GM19324 (cell line): ENCODE measurements around the gene ACSL6.
"Not testable (repeated sequence)": the region's sequence is repeated elsewhere in the genome, so short reads cannot be mapped to it uniquely, and the experiment has no call there.

Experiments used
- ATAC-seq: cut with Tn5 transposase; IDR thresholded peaks from one replicate; pipeline ENCODE4 v1.9.1; 2021; ENCODE audit warnings: mild to moderate bottlenecking, moderate library complexity; ENCODE audit not compliant: unreplicated experiment, low FRiP score

ACSL6 gene

DNA sequence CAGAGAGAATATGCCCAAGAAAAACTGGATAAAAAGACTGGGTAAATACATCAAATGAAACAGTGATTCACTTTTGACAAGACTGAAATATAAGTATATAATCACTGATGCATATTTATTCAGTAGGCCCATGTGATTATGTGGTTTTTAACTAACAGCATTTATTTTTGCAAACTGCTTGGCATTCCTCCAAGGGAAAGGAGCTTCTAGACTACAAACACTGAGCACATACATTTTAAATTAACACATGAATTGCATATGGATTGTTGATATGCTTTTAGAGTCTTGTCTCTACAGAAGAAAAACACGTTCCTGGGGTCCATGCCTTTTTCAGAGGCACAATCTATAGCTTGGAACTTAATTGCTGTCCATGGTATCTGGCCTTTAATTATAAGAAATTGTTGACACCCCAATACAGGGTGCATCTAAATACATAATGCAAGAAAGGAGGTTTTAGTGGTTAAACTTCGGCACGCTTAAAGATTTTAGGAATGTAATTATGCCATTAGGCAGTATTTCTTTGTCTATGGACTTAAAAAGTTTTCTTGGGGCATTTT is 59.1 kb downstream of the ACSL6 start:
- ATAC-seq, result no peak

GRCh38 chr5:131950706-131951105 is 60.8 kb downstream of the ACSL6 start:
- ATAC-seq, result no peak

GRCh38 chr5:131947445-131947844 is 64.0 kb downstream of the ACSL6 start:
- no peak for ATAC-seq

GRCh38 chr5:131945551-131946168 is 65.8 kb downstream of the ACSL6 start, which contains the start of gene MEIKIN:
MEIKIN (minus strand) TSS chr5:131945663; CDS start chr5:131945505, 158 bp downstream.
- ATAC-seq, result no peak

GRCh38 chr5:131944702-131945550 is 66.5 kb downstream of the ACSL6 start:
- ATAC-seq, result no peak

GRCh38 chr5:131943916-131944315 is 67.5 kb downstream of the ACSL6 start:
- ATAC-seq, result no peak

DNA sequence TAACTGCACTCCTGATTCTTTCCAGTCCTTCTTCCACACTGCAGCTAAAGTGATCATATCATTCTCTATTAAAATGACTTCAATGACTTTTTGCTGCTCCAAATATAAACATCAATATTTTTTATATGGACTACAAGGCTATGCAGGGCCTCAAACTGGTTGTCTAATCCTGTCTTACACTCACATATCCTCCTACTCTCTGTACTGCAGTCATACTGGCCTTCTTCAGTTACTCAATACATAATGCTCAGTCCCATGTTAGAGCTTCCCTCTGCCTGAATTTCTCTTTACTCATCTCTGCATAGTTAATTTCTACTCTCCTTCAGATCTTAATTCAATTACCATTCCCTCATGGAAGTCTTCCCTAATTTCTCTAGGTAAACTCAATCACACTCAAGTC is 69.4 kb downstream of the ACSL6 start:
- ATAC-seq, result no peak

GRCh38 chr5:131939690-131940345 is 71.6 kb downstream of the ACSL6 start:
- no peak for ATAC-seq

DNA sequence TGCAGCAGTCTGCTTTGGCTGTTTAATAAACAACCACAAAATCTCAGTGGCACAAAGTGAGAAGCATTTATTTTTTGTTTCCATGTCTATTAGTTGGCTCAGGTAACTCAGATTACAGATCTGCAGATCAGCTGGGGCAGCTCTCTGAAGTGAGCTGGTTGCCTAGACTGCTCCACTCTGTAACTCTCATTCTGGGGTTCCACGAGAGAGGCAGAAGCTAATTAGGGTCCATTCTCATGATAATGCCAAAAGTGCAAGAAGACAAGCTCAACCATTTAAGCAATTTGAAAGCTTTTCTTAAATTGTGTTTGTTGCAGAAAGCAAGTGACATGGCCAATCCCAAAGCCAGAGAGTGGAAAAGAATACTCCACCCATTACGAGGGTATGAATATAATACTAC is 79.2 kb downstream of the ACSL6 start:
- no peak for ATAC-seq

- no peak for ATAC-seq
Observed at GRCh38 chr5:131928957-131929356, 82.5 kb downstream of the ACSL6 start.

DNA sequence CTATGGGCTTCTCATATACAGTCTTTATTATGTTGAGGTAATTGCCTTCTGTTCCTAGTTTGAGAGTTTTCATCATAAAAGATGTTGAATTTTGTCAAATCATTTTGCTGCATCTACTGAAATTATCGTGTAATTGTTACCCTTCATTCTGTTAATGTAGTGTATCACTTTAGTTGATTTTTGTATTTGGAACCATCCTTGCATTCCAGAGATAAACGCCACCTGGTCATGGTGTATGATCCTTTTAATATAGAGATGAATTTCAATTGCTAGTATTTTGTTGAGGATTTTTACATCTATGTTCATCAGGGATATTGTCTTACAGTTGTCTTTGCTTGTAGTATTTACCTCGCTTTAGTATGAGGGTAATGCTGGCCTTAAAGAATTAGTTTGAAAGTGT is 85.3 kb downstream of the ACSL6 start:
- ATAC-seq, result no peak

DNA sequence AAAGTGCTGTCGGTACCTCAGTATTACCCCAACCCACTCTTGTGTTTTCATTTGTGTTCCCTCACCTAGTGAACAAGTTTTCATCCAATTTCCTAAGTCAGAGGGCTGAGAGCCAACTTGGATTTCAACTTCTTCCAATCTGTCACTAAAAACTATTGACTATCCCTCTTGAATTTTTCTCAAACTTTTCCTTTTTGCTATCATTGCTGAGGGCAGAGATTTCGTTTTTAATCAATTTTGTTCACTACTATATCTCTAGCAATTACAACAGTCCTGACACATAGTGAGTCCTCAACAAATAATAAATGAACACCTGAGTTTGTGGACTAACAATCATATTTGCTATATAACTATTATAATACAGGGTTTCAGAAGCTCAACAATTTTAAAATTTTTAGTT is 95.0 kb downstream of the ACSL6 start:
- no peak for ATAC-seq

- no peak for ATAC-seq
Observed at GRCh38 chr5:131914472-131914871, 97.0 kb downstream of the ACSL6 start.

GRCh38 chr5:131913603-131914002 is 97.9 kb downstream of the ACSL6 start:
- no peak for ATAC-seq

GRCh38 chr5:131906668-131907067 is 104.8 kb downstream of the ACSL6 start:
- no peak for ATAC-seq

DNA sequence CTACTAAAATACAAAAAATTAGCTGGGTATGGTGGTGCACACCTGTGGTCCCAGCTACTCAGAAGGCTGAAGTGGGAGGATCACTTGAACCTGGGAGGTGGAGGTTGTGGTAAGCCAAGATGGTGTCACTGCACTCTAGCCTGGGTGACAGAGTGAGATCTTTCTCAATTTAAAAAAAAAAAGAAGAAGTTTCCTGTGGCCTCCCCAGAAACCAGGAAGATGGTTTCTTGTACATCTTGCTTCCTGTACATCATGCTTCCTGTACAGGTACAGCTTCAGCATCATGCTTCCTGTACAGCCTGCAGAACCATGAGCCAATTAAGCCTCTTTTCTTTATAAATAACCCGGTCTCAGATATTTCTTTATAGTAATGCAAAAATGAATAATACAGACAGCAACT is 109.2 kb downstream of the ACSL6 start:
- ATAC-seq, result not testable (repeated sequence)
